Stimulated activated CD4-positive, alpha-beta T cell treated with anti-CD3 and anti-CD28 coated beads, Interleukin-15, amount 100 ng/mL, for 48 hours (primary cell): ENCODE results near the gene SHMT1.
"Not testable (repeated sequence)": the region's sequence is repeated elsewhere in the genome, so short reads cannot be mapped to it uniquely, and the experiment has no call there.

Source experiments
- DNase-seq, 2 donors: peaks; one replicate each; pipeline ENCODE4 v3.0.0-alpha.2; 2020; ENCODE audit warnings: low read depth in 2 of 2

The SHMT1 gene

GRCh38 chr17:18326572-18326971 lies 36.8 kb downstream of the SHMT1 start:
- DNase-seq: no peak

- DNase-seq: no peak
These were observed 37.3 kb downstream of the SHMT1 start for GRCh38 chr17:18326039-18326438.

- DNase-seq: no peak
These were observed 39.0 kb downstream of the SHMT1 start for GRCh38 chr17:18324140-18325050.

GRCh38 chr17:18323507-18324139 lies 39.7 kb downstream of the SHMT1 start:
- DNase-seq: no peak

- no peak for DNase-seq
These were observed 40.3 kb downstream of the SHMT1 start for GRCh38 chr17:18323007-18323406.

- no peak for DNase-seq
These were observed 40.8 kb downstream of the SHMT1 start for GRCh38 chr17:18322522-18322921.

- DNase-seq: no peak
These were observed 42.0 kb downstream of the SHMT1 start for GRCh38 chr17:18321309-18321708.

- DNase-seq: no peak
These were observed 43.0 kb downstream of the SHMT1 start for GRCh38 chr17:18320301-18320700.

GRCh38 chr17:18319604-18320256 lies 43.6 kb downstream of the SHMT1 start:
- no peak for DNase-seq

GRCh38 chr17:18318771-18319450 lies 44.4 kb downstream of the SHMT1 start:
- no peak for DNase-seq

- no peak for DNase-seq
These were observed 45.2 kb downstream of the SHMT1 start for GRCh38 chr17:18318117-18318516.

GRCh38 chr17:18315961-18316360 lies 47.4 kb downstream of the SHMT1 start:
- DNase-seq: no peak

GRCh38 chr17:18315562-18315922 lies 47.8 kb downstream of the SHMT1 start:
- no peak for DNase-seq

- peak; percentile 96 for DNase-seq
These were observed 48.4 kb downstream of the SHMT1 start, which contains the start of the genes SMCR8 and TOP3A for GRCh38 chr17:18314731-18315561. TSS of gene SMCR8 (plus strand) at chr17:18315293. CDS start at chr17:18315790, 497 bp downstream. TSS of gene TOP3A (minus strand) at chr17:18314994. CDS start at chr17:18314778, 216 bp downstream.

GRCh38 chr17:18314059-18314730 lies 49.2 kb downstream of the SHMT1 start:
- no peak for DNase-seq

GRCh38 chr17:18309202-18309601 lies 54.1 kb downstream of the SHMT1 start:
- no peak for DNase-seq

- DNase-seq: not testable (repeated sequence)
These were observed 60.1 kb downstream of the SHMT1 start for GRCh38 chr17:18303206-18303605.

- DNase-seq: no peak
These were observed 62.4 kb downstream of the SHMT1 start for GRCh38 chr17:18300725-18301480.

- DNase-seq: not testable (repeated sequence)
These were observed 65.3 kb downstream of the SHMT1 start for GRCh38 chr17:18298061-18298460.
